T-cell (primary cell): Measurements from ENCODE around the gene IL10RB. TPM values are rescaled to one million over a fixed set of nuclear protein-coding genes. Genes with fewer than 3 reads are reported as not detected.

ENCODE experiments used
- ATAC-seq, 4 experiments: fragments of 200-7000 bp in 3 of 4; fragments of 150-1000 bp in 1 of 4; cut with Tn5 transposase; replicated peaks in 1 of 4; 1 replicate in 3 of 4; 2 replicates in 1 of 4; pipeline ENCODE4 v1.10.0; 2021; ENCODE audit warnings: moderate library complexity in 3 of 4, mild to moderate bottlenecking in 2 of 4, moderate number of reproducible peaks in 1 of 4
- CTCF ChIA-PET, 2 donors: fragments of 300-600 bp; sonication (Branson Sonifier 250); formaldehyde crosslinking; loops; one replicate each; lab custom pipeline; 2022; ENCODE audit warnings: antibody characterized with exemption in 2 of 2; lab: Charles Lee
- POLR2A ChIA-PET, 2 donors: fragments of 300-600 bp; sonication (Branson Sonifier 250); formaldehyde crosslinking; loops; one replicate each; lab custom pipeline; 2022; ENCODE audit warnings: antibody characterized with exemption in 2 of 2; lab: Charles Lee
- DNase-seq, 35 experiments: peaks; one replicate each; pipeline versions ENCODE4 v3.0.0 to v3.0.0-alpha.2; 2013 to 2023
- H3K27ac ChIP-seq: one replicate; pipeline ENCODE4 v1.5.1; 2013; ENCODE audit warnings: low read length
- H3K27me3 ChIP-seq, 2 experiments: replicated peaks in 1 of 2; 1 replicate in 1 of 2; 2 replicates in 1 of 2; pipeline versions ENCODE4 v1.6.1 to v1.7.0; 2013; ENCODE audit warnings: low read length in 1 of 2, mixed read lengths in 1 of 2; ENCODE audit not compliant: control insufficient read depth in 2 of 2, insufficient read depth in 2 of 2; ENCODE audit errors: extremely low read depth in 1 of 2
- H3K36me3 ChIP-seq, 2 donors: 1 replicate in 1 of 2; 2 replicates in 1 of 2; pipeline versions ENCODE4 v1.6.1 to v1.7.0; 2013; ENCODE audit warnings: low read length in 1 of 2; ENCODE audit not compliant: control insufficient read depth in 2 of 2, insufficient read depth in 1 of 2; ENCODE audit errors: extremely low read depth in 1 of 2
- H3K4me1 ChIP-seq, 2 experiments: 1 replicate in 1 of 2; 2 replicates in 1 of 2; pipeline versions ENCODE4 v1.6.1 to v1.7.0; 2013; ENCODE audit warnings: low read length in 2 of 2, mixed read lengths in 1 of 2; ENCODE audit not compliant: insufficient read depth in 2 of 2, control insufficient read depth in 1 of 2; ENCODE audit errors: extremely low read depth in 1 of 2
- H3K4me3 ChIP-seq, 2 donors: 1 replicate in 1 of 2; 2 replicates in 1 of 2; pipeline versions ENCODE4 v1.5.1 to v1.7.0; 2013; ENCODE audit warnings: mild to moderate bottlenecking in 2 of 2, low read length in 1 of 2, moderate library complexity in 1 of 2; ENCODE audit not compliant: control insufficient read depth in 1 of 2; ENCODE audit errors: extremely low read depth in 1 of 2
- H3K9me3 ChIP-seq: 2 replicates; pipeline ENCODE4 v1.7.0; 2013
- H3K27ac Mint-ChIP-seq, 2 donors: one replicate each; pipeline ENCODE4 v1.8.0; 2020 to 2021; ENCODE audit warnings: mild to moderate bottlenecking in 2 of 2, mixed read lengths in 2 of 2
- H3K27me3 Mint-ChIP-seq, 2 donors: one replicate each; pipeline ENCODE4 v1.8.0; 2021 to 2022; ENCODE audit warnings: mixed read lengths in 2 of 2
- H3K36me3 Mint-ChIP-seq: one replicate; pipeline ENCODE4 v1.8.0; 2021; ENCODE audit warnings: mixed read lengths
- H3K4me1 Mint-ChIP-seq, 3 donors: one replicate each; pipeline ENCODE4 v1.8.0; 2020 to 2022; ENCODE audit warnings: mixed read lengths in 3 of 3, mild to moderate bottlenecking in 1 of 3
- H3K4me3 Mint-ChIP-seq, 3 donors: one replicate each; pipeline ENCODE4 v1.8.0; 2020 to 2022; ENCODE audit warnings: mild to moderate bottlenecking in 3 of 3, mixed read lengths in 3 of 3, moderate library complexity in 3 of 3
- H3K9me3 Mint-ChIP-seq, 3 donors: one replicate each; pipeline ENCODE4 v1.8.0; 2020 to 2022; ENCODE audit warnings: mixed read lengths in 3 of 3
- WGBS: methylation state at CpG from one replicate; pipeline ENCODE4 v1.1.5; 2013; ENCODE audit warnings: missing lambda C conversion rate; ENCODE audit not compliant: insufficient coverage; 5-methylcytosine and 5-hydroxymethylcytosine counted together
- total RNA-seq, 35 experiments: library from RNA in 6 of 35; stranded (reverse) in 6 of 35; fragments of 120-200 nt in 1 of 35; gene quantifications; one replicate each; pipeline versions ENCODE4 v1.2.1 to v1.2.4 and lab custom pipeline; 2013 to 2026

IL10RB gene
- total RNA-seq, 5 donors from 2014 or later (not counting 1 experiment from before 2014, with no cell fraction given), result 19.5 to 29.6 (median 25.6) TPM

DNA sequence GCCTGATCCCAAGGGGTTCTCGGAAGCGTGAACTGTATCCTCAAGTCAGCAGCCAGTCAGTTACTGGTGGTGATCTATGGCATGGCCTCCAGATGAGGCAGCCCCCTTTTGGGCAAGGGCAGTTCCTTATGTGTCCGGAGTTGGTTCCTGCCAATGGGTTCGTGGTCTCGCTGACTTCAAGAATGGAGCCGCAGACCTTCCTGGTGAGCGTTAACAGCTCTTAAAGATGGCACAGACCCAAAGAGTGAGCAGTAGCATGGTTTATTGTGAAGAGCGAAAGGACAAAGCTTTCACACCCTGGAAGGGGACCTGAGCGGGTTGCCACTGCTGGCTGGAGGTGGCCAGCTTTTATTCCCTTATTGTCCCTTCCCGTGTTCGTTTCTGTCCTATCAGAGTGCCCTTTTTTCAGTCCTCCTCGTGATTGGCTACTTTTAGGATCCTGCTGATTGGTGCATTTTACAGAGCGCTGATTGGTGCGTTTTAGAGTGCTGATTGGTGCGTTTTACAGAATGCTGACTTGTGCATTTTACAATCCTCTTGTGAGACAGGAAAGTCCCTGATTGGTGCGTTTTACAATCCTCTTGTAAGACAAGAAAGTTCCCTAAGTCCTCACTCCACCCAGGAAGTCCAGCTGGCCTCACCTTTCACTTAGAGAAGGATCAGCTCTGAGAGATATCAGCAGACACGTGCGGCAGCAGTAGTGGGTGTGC is 8.9 kb upstream of the IL10RB start:
- WGBS, result 99% methylated on average over 15 of the region's 18 CpGs
- Mint-ChIP-seq H3K27ac (peak overlapping the region; percentile 19 to 77), H3K36me3 (peaks cover 61% of the 10 kb centered on the region), H3K4me3 (no peak overlapping the region), H3K27me3 (no peaks in the 10 kb centered on the region), H3K9me3 (peaks cover 0 to 4% (median 0%) of the 10 kb centered on the region in 3 donors), H3K4me1 (peaks cover 55 to 70% (median 65%) of the 10 kb centered on the region in 3 donors)
- no peaks in the 10 kb centered on the region for H3K9me3 ChIP-seq
- H3K36me3 ChIP-seq, result peaks cover 24 to 70% of the 10 kb centered on the region in 2 donors
- no peak overlapping the region for H3K4me3 ChIP-seq
- CTCF ChIA-PET, result interaction anchor here in 1 of 2 donors (0.7 to 1.3 kb wide), 3 partner anchors 38 to 60 kb away, joined by 3 to 4 read pairs (median 3); no protein-coding TSS in a partner anchor
- no peak overlapping the region for H3K27ac ChIP-seq
- DNase-seq (no peak), ATAC-seq (no peak)
- peaks cover 9 to 17% of the 10 kb centered on the region in 2 experiments for H3K4me1 ChIP-seq
- H3K27me3 ChIP-seq, result no peaks in the 10 kb centered on the region
- POLR2A ChIA-PET, result interaction anchor here in 1 of 2 donors (0.5 kb wide), 1 partner anchor 211 kb away, joined by 4 read pairs; no protein-coding TSS in a partner anchor

DNA sequence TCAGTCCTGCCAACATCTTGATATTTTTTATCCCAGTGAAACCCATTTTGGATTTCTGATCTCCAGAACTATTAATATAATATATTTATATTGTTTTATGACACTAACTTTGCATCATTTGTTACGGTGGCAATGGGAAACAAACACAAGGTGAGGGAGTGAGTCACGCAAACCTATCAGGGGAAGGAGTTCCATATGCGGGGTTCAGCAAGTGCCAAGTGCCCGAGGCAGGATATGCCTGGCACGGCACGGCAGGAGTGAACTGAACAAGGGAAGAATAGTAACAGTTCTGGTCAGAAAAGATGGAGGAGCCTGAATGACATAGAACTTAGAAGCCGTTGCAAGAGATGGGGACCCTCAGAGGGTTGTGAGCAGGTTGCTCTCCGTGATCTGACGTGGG is 7.7 kb upstream of the IL10RB start:
- POLR2A ChIA-PET, result interaction anchor here in 1 of 2 donors (0.7 kb wide), 1 partner anchor 16 kb away, joined by 3 read pairs; no protein-coding TSS in a partner anchor
- DNase-seq (no peak), ATAC-seq (no peak)
- H3K9me3 ChIP-seq, result no peaks in the 10 kb centered on the region
- H3K27ac Mint-ChIP-seq, result peak overlapping the region; percentile 73 to 87
- H3K4me3 ChIP-seq, result no peak overlapping the region
- no peaks in the 10 kb centered on the region for H3K27me3 Mint-ChIP-seq
- H3K4me3 Mint-ChIP-seq, result no peak overlapping the region
- H3K9me3 Mint-ChIP-seq, result peaks cover 0 to 4% (median 0%) of the 10 kb centered on the region in 3 donors
- peaks cover 9 to 22% of the 10 kb centered on the region in 2 experiments for H3K4me1 ChIP-seq
- CTCF ChIA-PET, result interaction anchor here in 1 of 2 donors (0.5 kb wide), 1 partner anchor 281 kb away, joined by 3 read pairs; no protein-coding TSS in a partner anchor
- H3K36me3 ChIP-seq, result peaks cover 24 to 69% of the 10 kb centered on the region in 2 donors
- peaks cover 58% of the 10 kb centered on the region for H3K36me3 Mint-ChIP-seq
- peaks cover 55 to 70% (median 66%) of the 10 kb centered on the region in 3 donors for H3K4me1 Mint-ChIP-seq
- WGBS, result 97% methylated on average over 6 of the region's 9 CpGs
- H3K27me3 ChIP-seq, result no peaks in the 10 kb centered on the region
- H3K27ac ChIP-seq, result peak overlapping the region; percentile 15

DNA sequence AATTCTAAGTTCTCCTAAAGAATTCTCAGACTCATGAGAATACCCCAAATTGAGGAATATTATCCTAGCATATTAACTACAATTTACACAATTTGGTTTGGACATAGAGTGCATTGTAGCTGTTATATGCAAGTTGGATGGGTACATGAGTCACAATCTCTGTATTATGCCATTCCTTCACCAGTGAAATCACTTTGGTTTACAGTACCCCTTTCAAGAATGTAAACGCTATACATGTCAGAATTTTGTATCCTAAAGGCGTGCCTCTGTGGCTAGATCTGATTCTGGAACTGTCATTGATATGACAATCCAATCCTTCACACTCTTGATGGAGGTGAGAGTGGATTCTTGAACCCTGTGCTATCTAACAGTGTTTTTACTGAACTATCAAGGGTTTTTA is 6.7 kb upstream of the IL10RB start:
- CTCF ChIA-PET, result interaction anchor here in 1 of 2 donors (1.0 to 1.4 kb wide), 2 partner anchors 62 to 102 kb away, joined by 3 read pairs; no protein-coding TSS in a partner anchor
- Mint-ChIP-seq H3K27ac (peak overlapping the region; percentile 82 to 87), H3K4me3 (peak overlapping the region in 1 of 3 donors; percentile 17), H3K27me3 (no peaks in the 10 kb centered on the region), H3K4me1 (peaks cover 55 to 74% (median 68%) of the 10 kb centered on the region in 3 donors), H3K9me3 (peaks cover 0 to 4% (median 0%) of the 10 kb centered on the region in 3 donors), H3K36me3 (peaks cover 56% of the 10 kb centered on the region)
- Histone ChIP-seq H3K4me3 (no peak overlapping the region), H3K4me1 (peaks cover 9 to 22% of the 10 kb centered on the region in 2 experiments), H3K27me3 (no peaks in the 10 kb centered on the region), H3K9me3 (no peaks in the 10 kb centered on the region), H3K36me3 (peaks cover 24 to 65% of the 10 kb centered on the region in 2 donors), H3K27ac (peak overlapping the region; percentile 29)
- peak in 1 of 4 experiments; percentile 35 for ATAC-seq
- DNase-seq, result no peak
- POLR2A ChIA-PET, result interaction anchor here in 1 of 2 donors (0.6 to 0.7 kb wide), 2 partner anchors 15 to 100 kb away, joined by 3 read pairs; no protein-coding TSS in a partner anchor
- WGBS, result no CpG with 5 or more reads among the region's 2 CpGs

DNA sequence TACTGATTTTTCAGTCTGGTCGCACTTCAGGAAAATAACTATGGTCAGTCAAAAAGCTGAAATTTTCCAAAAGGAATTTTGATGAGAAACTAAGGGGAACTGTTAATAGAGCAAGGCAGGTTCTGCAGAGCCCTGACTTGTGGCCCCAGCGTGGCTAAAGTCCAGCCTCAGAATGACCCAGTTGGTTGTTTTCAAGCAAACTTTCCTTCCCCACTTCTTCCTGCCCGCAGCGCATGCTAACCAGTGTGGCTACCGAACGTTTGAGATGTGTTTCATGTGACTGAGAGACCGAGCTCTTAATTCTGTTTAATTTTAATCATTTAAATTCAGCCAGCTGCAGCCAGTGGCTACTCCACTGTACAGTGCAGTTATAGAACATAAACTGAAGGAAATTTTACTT is 6.2 kb upstream of the IL10RB start:
- Mint-ChIP-seq H3K4me1 (peaks cover 55 to 70% (median 63%) of the 10 kb centered on the region in 3 donors), H3K27ac (peak overlapping the region; percentile 82 to 87), H3K36me3 (peaks cover 51% of the 10 kb centered on the region), H3K4me3 (peak overlapping the region in 2 of 3 donors; percentile 17 to 39), H3K27me3 (no peaks in the 10 kb centered on the region), H3K9me3 (peaks cover 0 to 4% (median 0%) of the 10 kb centered on the region in 3 donors)
- H3K4me1 ChIP-seq, result peaks cover 9 to 22% of the 10 kb centered on the region in 2 experiments
- H3K36me3 ChIP-seq, result peaks cover 20 to 59% of the 10 kb centered on the region in 2 donors
- H3K27me3 ChIP-seq, result no peaks in the 10 kb centered on the region
- no peaks in the 10 kb centered on the region for H3K9me3 ChIP-seq
- ATAC-seq, result peak in 1 of 4 experiments; percentile 51
- POLR2A ChIA-PET, result no interaction called here
- H3K4me3 ChIP-seq, result no peak overlapping the region
- CTCF ChIA-PET, result interaction anchor here in 1 of 2 donors (0.7 to 1.4 kb wide), 3 partner anchors 63 to 185 kb away, joined by 3 read pairs; no protein-coding TSS in a partner anchor
- peak in 1 of 35 experiments; percentile 23 for DNase-seq
- WGBS, result 33% methylated on average over 3 of the region's 7 CpGs
- H3K27ac ChIP-seq, result peak overlapping the region; percentile 29

DNA sequence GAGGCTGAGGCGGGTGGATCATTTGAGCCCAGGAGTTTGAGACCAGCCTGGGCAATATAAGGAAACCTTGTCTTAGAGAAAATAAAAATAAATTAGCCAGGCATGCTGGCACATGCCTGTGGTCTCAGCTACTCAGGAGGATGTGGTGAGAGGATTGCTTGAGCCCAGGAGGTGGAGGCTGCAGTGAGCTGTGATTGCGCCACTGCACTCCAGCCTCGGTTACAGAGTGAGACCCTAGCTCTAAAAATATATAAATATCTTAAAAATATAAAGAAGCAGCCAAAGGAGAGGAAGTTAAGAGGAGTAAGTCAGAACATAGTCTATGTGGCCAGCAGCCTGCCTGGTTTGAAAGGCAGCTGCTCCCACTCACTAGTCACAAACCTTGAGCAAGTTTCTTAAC is 4.5 kb upstream of the IL10RB start:
- POLR2A ChIA-PET, result interaction anchor here in 1 of 2 donors (0.6 kb wide), 2 partner anchors 21 to 99 kb away, joined by 3 to 6 read pairs; no protein-coding TSS in a partner anchor
- Histone ChIP-seq H3K4me1 (peaks cover 15 to 30% of the 10 kb centered on the region in 2 experiments), H3K27ac (peak overlapping the region; percentile 20), H3K36me3 (peaks cover 10 to 43% of the 10 kb centered on the region in 2 donors), H3K27me3 (no peaks in the 10 kb centered on the region), H3K4me3 (no peak overlapping the region), H3K9me3 (no peaks in the 10 kb centered on the region)
- Mint-ChIP-seq H3K27ac (peak overlapping the region; percentile 74 to 77), H3K4me1 (peaks cover 59 to 67% (median 60%) of the 10 kb centered on the region in 3 donors), H3K9me3 (peaks cover 0 to 4% (median 0%) of the 10 kb centered on the region in 3 donors), H3K36me3 (peaks cover 37% of the 10 kb centered on the region), H3K4me3 (peak overlapping the region in 1 of 3 donors; percentile 31), H3K27me3 (no peaks in the 10 kb centered on the region)
- 67% methylated on average over 1 of the region's 3 CpGs for WGBS
- CTCF ChIA-PET, result interaction anchor here in 1 of 2 donors (1.5 to 1.7 kb wide), 2 partner anchors 62 to 184 kb away, joined by 3 to 4 read pairs; no protein-coding TSS in a partner anchor
- ATAC-seq, result no peak
- DNase-seq, result peak in 11 of 35 experiments; percentile 11 to 31 (median 20)

DNA sequence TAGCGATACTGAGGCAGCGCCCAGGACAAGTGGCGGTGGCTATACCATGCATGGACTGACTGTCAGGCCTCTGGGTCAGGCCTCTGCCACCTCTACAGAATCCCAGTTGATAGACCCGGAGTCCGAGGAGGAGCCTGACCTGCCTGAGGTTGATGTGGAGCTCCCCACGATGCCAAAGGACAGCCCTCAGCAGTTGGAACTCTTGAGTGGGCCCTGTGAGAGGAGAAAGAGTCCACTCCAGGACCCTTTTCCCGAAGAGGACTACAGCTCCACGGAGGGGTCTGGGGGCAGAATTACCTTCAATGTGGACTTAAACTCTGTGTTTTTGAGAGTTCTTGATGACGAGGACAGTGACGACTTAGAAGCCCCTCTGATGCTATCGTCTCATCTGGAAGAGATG is 3.2 kb upstream of the IL10RB start:
- Histone ChIP-seq H3K36me3 (peaks cover under 1 to 30% of the 10 kb centered on the region in 2 donors), H3K9me3 (no peaks in the 10 kb centered on the region), H3K4me3 (no peak overlapping the region), H3K27ac (no peak overlapping the region), H3K4me1 (peaks cover 20 to 43% of the 10 kb centered on the region in 2 experiments), H3K27me3 (no peaks in the 10 kb centered on the region)
- no peaks in the 10 kb centered on the region for H3K27me3 Mint-ChIP-seq
- 97% methylated on average over 10 of the region's 11 CpGs for WGBS
- no peaks in the 10 kb centered on the region for H3K9me3 Mint-ChIP-seq
- ChIA-PET CTCF (interaction anchor here in 1 of 2 donors (0.6 to 1.5 kb wide), 3 partner anchors 94 to 184 kb away, joined by 3 to 4 read pairs (median 3); no protein-coding TSS in a partner anchor), POLR2A (no interaction called here)
- ATAC-seq (no peak), DNase-seq (no peak)
- H3K36me3 Mint-ChIP-seq, result peaks cover 24% of the 10 kb centered on the region
- H3K27ac Mint-ChIP-seq, result peak overlapping the region; percentile 52 to 73
- peaks cover 65 to 71% (median 67%) of the 10 kb centered on the region in 3 donors for H3K4me1 Mint-ChIP-seq
- no peak overlapping the region for H3K4me3 Mint-ChIP-seq
